ENCODE data around the gene CLCN2.

The CLCN2 gene

DNA sequence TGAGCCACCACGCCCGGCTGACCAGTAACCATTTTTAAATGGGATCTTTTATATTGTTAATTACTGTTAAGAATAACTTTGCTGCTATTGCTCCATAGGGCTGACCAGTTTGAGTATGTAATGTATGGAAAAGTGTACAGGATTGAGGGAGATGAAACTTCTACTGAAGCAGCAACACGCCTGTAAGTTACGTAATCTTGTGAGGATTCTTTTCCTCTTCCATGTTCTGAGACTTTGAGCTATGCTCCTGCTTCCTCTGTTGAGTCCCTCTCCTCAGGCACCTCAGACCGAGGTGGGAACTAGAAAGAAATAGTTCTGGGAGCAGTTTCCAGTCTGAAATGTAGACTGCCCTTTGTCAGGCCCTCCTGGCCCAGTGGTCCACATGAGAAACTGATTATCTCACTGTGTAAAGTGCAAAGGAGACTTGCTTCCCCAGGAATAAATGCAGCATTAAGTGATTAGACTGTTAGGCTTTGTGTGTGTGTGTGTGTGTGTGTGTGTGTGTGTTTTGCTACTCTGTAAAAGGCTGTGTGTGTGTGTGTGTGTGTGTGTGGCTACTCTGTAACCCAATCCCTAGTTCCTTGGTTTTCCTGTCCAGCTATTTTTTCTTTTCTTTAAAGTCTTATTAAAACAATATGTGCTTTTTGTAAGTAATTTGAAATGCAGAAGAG, 5.3 kb upstream of the CLCN2 start:
- TF ChIP-seq, protein P1, sequence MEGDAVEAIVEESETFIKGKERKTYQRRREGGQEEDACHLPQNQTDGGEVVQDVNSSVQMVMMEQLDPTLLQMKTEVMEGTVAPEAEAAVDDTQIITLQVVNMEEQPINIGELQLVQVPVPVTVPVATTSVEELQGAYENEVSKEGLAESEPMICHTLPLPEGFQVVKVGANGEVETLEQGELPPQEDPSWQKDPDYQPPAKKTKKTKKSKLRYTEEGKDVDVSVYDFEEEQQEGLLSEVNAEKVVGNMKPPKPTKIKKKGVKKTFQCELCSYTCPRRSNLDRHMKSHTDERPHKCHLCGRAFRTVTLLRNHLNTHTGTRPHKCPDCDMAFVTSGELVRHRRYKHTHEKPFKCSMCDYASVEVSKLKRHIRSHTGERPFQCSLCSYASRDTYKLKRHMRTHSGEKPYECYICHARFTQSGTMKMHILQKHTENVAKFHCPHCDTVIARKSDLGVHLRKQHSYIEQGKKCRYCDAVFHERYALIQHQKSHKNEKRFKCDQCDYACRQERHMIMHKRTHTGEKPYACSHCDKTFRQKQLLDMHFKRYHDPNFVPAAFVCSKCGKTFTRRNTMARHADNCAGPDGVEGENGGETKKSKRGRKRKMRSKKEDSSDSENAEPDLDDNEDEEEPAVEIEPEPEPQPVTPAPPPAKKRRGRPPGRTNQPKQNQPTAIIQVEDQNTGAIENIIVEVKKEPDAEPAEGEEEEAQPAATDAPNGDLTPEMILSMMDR (IDR thresholded peaks at IDR 0.05; ENCODE audit: insufficient read depth, missing control alignments): no peak
- FAIRE-seq: no peak
- no peak for DNase-seq (ENCODE audit: insufficient read length, low spot score)

DNA sequence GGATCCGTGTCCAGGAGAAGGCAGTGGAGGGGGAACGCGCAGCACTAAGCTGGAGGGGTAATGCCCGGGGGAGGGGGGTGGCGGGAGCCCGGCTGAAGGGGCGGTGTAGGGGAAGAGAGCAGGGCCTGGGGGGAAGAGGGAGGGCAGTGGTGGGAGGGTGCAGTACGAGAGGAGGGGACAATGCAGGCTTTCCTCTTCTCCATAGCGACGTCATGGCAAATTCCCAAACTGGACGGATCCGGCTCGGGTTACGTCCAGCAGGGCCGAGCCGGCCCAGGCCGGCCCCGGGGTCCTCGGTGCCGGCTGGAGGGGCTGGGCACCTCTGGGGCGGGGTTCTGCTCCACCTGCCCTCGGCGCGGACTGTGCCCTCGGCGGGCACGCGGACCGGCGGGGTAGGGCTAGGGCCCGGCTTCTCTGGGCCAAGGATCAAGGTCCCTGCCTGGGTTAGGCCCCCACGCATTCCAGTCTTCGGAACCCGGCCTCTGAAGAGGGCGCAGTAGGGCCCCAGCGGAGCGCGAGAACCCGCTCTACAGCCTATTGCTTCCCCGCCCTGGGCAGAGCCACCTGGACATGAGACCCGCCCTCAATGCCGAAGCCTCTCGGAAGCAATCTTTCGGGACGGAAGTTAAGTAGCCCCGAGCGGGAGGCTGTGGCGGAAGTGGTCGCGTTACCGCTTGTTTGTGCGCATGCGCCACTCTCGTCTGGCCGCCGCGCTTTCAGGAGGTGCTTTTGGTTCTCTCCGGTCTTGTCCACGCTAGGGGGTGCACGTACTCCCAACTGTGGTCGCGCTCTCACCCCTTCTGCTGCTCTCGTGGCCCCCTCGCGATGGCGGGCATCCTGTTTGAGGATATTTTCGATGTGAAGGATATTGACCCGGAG, 1.5 kb upstream of the CLCN2 start:
- TF ChIP-seq, protein P1 (IDR thresholded peaks at IDR 0.05; ENCODE audit: insufficient read depth, missing control alignments): peak; percentile 66
- FAIRE-seq: peak; percentile 48
- DNase-seq (ENCODE audit: insufficient read length, low spot score): no peak

DNA sequence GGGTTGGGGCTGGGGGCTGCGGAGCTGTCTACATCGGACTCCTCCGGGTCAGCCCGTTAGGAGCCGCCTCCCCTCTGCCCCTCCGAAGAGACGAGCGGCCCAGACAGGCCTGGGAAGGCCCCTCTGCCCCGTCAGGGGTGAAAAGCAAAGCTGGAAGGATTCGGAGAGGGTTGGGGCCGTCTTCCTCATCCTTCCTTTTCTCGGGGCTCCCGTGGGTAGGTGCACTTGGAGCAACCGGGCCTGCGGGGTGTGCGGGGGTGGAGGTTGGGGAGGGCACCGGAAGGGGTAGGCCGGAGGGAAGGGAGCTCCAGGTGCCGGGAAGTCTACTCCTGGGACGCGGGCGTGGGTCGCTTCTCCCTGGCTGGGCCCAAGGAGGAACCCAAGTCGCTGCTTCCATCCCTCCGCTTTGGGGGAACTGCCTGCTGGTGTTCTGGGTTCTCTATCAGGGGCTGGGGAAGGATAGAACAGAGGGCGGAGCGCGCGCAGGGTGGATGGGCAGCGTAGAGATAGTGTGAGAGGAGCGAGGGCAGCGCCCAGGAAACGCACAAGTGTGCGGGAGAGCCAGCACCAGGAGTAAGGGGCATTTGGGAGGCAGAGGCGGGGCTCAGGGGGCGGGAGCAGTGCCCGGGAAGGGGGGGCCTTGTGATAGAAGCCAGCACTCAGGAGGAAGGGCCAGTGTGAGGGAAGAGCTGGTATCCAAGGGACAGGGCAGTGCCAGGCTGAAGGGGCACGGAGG, 695 bp upstream of the CLCN2 start:
- FAIRE-seq: no peak
- no peak for DNase-seq (ENCODE audit: insufficient read length, low spot score)
- TF ChIP-seq, protein P1 (IDR thresholded peaks at IDR 0.05; ENCODE audit: insufficient read depth, missing control alignments): no peak

DNA sequence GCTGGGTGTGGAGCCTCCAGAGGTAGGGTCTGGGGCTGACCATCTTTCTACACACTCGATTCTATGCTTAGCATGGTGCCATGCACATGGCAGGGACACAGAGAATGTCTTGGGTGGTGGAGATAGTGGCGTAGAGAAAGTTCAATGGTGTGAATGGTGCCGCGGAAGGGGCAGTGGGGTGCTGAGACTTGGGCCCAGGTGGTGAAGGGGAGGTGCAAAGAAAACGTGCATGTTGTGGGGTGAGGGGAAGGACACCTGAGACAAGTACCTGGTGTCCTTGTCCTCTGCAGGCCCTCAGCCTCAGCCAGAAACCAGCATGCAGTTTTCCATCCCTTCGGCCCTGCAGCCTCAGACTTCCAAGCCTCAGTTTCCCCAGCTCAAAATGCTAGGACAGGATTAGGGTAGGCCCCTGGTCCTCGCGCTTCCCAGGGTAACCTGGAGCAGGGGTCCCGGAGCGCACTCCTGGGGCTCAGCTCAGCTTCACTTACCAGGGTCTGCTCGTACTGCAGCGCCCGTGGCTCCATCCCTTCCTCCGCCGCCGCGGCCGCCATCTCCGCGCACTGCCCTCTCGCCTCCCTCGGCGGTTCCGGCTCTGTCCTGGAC, 375 bp downstream of the CLCN2 start:
- DNase-seq (ENCODE audit: insufficient read length, low spot score) (no peak), FAIRE-seq (no peak)
- TF ChIP-seq, protein P1 (IDR thresholded peaks at IDR 0.05; ENCODE audit: insufficient read depth, missing control alignments): no peak

DNA sequence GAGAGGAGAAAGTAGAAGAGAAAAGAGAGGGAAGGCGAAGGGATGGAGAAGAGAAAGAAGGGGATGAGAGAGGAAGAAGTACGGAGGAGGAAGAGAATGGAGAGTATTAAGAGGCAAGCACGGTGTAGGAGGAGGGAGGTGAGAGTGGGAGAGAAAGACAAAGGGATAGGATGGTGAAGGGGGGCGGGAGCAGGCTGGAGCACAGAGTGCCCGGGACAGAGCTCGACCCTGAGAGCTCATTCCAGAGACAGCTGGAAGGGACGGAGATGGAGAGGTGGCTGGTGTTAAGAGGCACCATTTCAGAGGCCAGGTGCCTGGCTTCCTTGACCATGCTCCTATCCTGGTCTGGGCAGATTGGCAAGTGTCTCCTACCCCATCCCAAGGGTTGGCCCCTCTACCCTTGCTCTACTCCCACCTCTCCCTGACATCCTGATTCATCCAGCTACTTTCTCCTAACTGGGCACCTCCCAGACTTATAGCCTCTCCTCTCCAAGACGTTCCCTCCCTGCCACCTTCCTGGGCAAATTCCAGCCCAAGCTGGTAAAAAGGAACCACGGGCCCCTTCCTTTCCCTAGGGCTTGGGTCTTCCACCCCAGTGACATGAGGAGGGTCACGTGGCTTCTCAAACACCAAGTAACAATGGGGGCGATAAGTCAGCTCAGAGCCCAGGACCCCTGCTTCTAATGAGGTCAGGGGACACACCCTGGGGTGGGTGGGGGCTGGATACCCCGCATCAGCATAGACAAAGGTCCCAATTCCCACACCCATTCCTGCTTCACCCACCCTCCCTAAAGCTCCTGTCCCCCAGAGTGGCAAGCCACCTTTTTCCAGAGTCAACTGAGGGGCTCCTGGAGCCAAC, 1.1 kb downstream of the CLCN2 start:
- FAIRE-seq: no peak
- TF ChIP-seq, protein P1 (IDR thresholded peaks at IDR 0.05; ENCODE audit: insufficient read depth, missing control alignments): no peak
- DNase-seq (ENCODE audit: insufficient read length, low spot score): no peak

DNA sequence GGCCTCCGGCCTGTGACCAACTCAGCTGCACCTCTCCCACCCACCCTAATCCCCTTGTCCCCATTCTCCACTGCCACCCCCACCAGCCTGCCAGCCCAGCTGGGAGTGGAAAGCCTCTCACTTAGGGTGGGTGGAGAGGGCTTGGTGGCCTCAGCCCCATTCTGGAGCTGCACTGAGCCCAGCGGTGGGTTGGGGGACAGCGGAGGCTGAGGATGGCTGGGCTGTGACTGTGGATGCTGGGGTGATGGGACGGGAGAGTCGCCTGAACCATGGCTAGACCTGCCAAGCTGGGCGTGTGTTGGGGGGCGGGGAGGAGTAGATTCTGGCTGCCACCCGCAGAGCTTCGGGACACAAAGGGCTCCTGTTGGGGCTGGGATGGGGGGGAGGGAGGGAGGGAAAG, 1.8 kb downstream of the CLCN2 start:
- TF ChIP-seq, protein P1 (IDR thresholded peaks at IDR 0.05; ENCODE audit: insufficient read depth, missing control alignments): no peak
- DNase-seq (ENCODE audit: insufficient read length, low spot score): no peak
- FAIRE-seq: no peak

Data from D721Med (cell line).